NCI-H774 (cell line): Measurements from ENCODE around the gene TMC3.
A peak's percentile ranks its signal among the peaks of the same experiment; 100 is the strongest.
"Not testable (repeated sequence)": the region's sequence is repeated elsewhere in the genome, so short reads cannot be mapped to it uniquely, and the experiment has no call there.

ENCODE experiments used
- DNase-seq: peaks from one replicate; lab custom pipeline; 2025; lab: John Stamatoyannopoulos, UW

Gene TMC3

GRCh38 chr15:81346611-81347010, 27.4 kb downstream of the TMC3 start:
- DNase-seq: no peak

- no peak for DNase-seq
These were observed 30.6 kb downstream of the TMC3 start for GRCh38 chr15:81343371-81343770.

GRCh38 chr15:81341351-81341750, 32.7 kb downstream of the TMC3 start:
- no peak for DNase-seq

GRCh38 chr15:81339851-81340250, 34.2 kb downstream of the TMC3 start:
- no peak for DNase-seq

- DNase-seq: no peak
These were observed 34.7 kb downstream of the TMC3 start for GRCh38 chr15:81339321-81339720.

- DNase-seq: no peak
These were observed 35.6 kb downstream of the TMC3 start for GRCh38 chr15:81338170-81339007.

- DNase-seq: no peak
These were observed 36.3 kb downstream of the TMC3 start for GRCh38 chr15:81337713-81338157.

GRCh38 chr15:81337241-81337640, 36.8 kb downstream of the TMC3 start:
- no peak for DNase-seq

GRCh38 chr15:81336568-81336967, 37.4 kb downstream of the TMC3 start:
- DNase-seq: no peak

GRCh38 chr15:81335631-81336030, 38.4 kb downstream of the TMC3 start:
- DNase-seq: no peak

- DNase-seq: no peak
These were observed 39.1 kb downstream of the TMC3 start for GRCh38 chr15:81334768-81335435.

- DNase-seq: no peak
These were observed 40.6 kb downstream of the TMC3 start for GRCh38 chr15:81333363-81333762.

GRCh38 chr15:81332326-81332725, 41.7 kb downstream of the TMC3 start:
- no peak for DNase-seq

GRCh38 chr15:81331600-81331999, 42.4 kb downstream of the TMC3 start:
- DNase-seq: no peak

GRCh38 chr15:81331141-81331540, 42.9 kb downstream of the TMC3 start:
- DNase-seq: not testable (repeated sequence)

- DNase-seq: no peak
These were observed 43.5 kb downstream of the TMC3 start for GRCh38 chr15:81330366-81331090.

- no peak for DNase-seq
These were observed 44.6 kb downstream of the TMC3 start for GRCh38 chr15:81329446-81329845.

- DNase-seq: no peak
These were observed 46.5 kb downstream of the TMC3 start for GRCh38 chr15:81327516-81327915.

GRCh38 chr15:81326466-81327212, 47.4 kb downstream of the TMC3 start:
- no peak for DNase-seq

GRCh38 chr15:81323944-81324881, 49.8 kb downstream of the TMC3 start, which contains the start of gene STARD5:
STARD5 (minus strand) TSS chr15:81324141; CDS start chr15:81324099, 42 bp downstream.
- peak; percentile 96 for DNase-seq

- DNase-seq: no peak
These were observed 50.5 kb downstream of the TMC3 start for GRCh38 chr15:81323559-81323943.
